ENCODE measurements around the gene DNAH3. TPM values are rescaled to one million over a fixed set of nuclear protein-coding genes. Genes with fewer than 3 reads are reported as not detected.

DNAH3 gene
- total and polyA plus RNA-seq, 2 of the 8 experiments (the other 6 are each of a cell fraction or from before 2014, with no cell fraction given), result 0.57 to 0.71 TPM

- 0 out of 4 replicates have a peak, but pooled peaks of 1 of the 2 experiments have one; percentile 3 for TF ChIP-seq RAD21 (IDR thresholded peaks at IDR 0.05 in 1 of 2, conservative IDR thresholded peaks at IDR 0.05 in 1 of 2; ENCODE audit: low read depth in 2 of 2, low read length in 2 of 2)
- TF ChIP-seq ZNF274 (IDR thresholded peaks at IDR 0.05; ENCODE audit: borderline replicate concordance, extremely low read depth, low read length), result no peak
- TF ChIP-seq MAX (IDR thresholded peaks at IDR 0.05), result peak; percentile 20
- no peak for TF ChIP-seq YY1 (IDR thresholded peaks at IDR 0.05; ENCODE audit: low read depth, low read length)
- TF ChIP-seq SRF (IDR thresholded peaks at IDR 0.05; ENCODE audit: low read depth, low read length), result peak; percentile 75; the same call in 1 of the 2 replicates
- peak in 1 of 2 experiments; percentile 98; a peak in 2 of 3 replicates for TF ChIP-seq EP300 (IDR thresholded peaks at IDR 0.05; ENCODE audit: borderline replicate concordance in 1 of 2, low read depth in 2 of 2, low read length in 2 of 2)
- no peak for TF ChIP-seq RXRA (IDR thresholded peaks at IDR 0.05; ENCODE audit: insufficient read depth, low read depth, low read length)
- no peak; the same call in none of the 2 replicates for TF ChIP-seq POLR2AphosphoS5 (IDR thresholded peaks at IDR 0.05; ENCODE audit: low read depth, low read length)
- no peak for TF ChIP-seq KDM4A (IDR thresholded peaks at IDR 0.05; ENCODE audit: low read depth, low read length, severe bottlenecking)
- no peak for TF ChIP-seq RNF2 (IDR thresholded peaks at IDR 0.05; ENCODE audit: borderline replicate concordance, low read depth, low read length, missing control alignments, poor library complexity, severe bottlenecking)
- TF ChIP-seq CHD1 (IDR thresholded peaks at IDR 0.05; ENCODE audit: low read depth, low read length), result peak; percentile 92
- TF ChIP-seq SUZ12 (IDR thresholded peaks at IDR 0.05; ENCODE audit: low read length), result no peak
- TF ChIP-seq EGR1 (IDR thresholded peaks at IDR 0.05; ENCODE audit: borderline replicate concordance, low read depth, low read length), result peak; percentile 69; the same call in 1 of the 2 replicates
- TF ChIP-seq BACH1 (IDR thresholded peaks at IDR 0.05; ENCODE audit: low read length), result no peak
- TF ChIP-seq POLR2A (IDR thresholded peaks at IDR 0.05; ENCODE audit: control extremely low read depth in 1 of 2, low read depth in 2 of 2, low read length in 2 of 2), result peak; percentile 60 to 91
- no peak for TF ChIP-seq SIRT6 (IDR thresholded peaks at IDR 0.05; ENCODE audit: low read length)
- no peak for TF ChIP-seq KDM1A (IDR thresholded peaks at IDR 0.05; ENCODE audit: borderline replicate concordance, low read length)
- TF ChIP-seq NRF1 (IDR thresholded peaks at IDR 0.05; ENCODE audit: low read depth, low read length), result no peak
- no peak for TF ChIP-seq FOSL1 (IDR thresholded peaks at IDR 0.05; ENCODE audit: insufficient read depth, low read depth, low read length)
- TF ChIP-seq BRCA1 (IDR thresholded peaks at IDR 0.05; ENCODE audit: low read depth, low read length), result no peak
- no peak for TF ChIP-seq TEAD4 (IDR thresholded peaks at IDR 0.05; ENCODE audit: low read depth, low read length)
- TF ChIP-seq HDAC2 (IDR thresholded peaks at IDR 0.05; ENCODE audit: borderline replicate concordance in 1 of 2, low read depth in 2 of 2, low read length in 2 of 2), result no peak
- no peak for TF ChIP-seq EZH2 (IDR thresholded peaks at IDR 0.05; ENCODE audit: low read depth, low read length, severe bottlenecking)
- no peak for TF ChIP-seq SP2 (IDR thresholded peaks at IDR 0.05; ENCODE audit: low read length)
Observed at GRCh38 chr16:20900299-20901067, 250.2 kb downstream of the DNAH3 start, which contains the start of the genes DCUN1D3 and LYRM1 (continued).

Data from H1 (cell line).